GM12878 (cell line): ENCODE data around the gene HSF4. TPM values are rescaled to one million over a fixed set of nuclear protein-coding genes. Genes with fewer than 3 reads are reported as not detected.

Experiments used
- ATAC-seq: fragments of 200-7000 bp; cut with Tn5 transposase; 3 replicates; pipeline ENCODE4 v1.9.1; 2020; ENCODE audit warnings: mild to moderate bottlenecking, moderate library complexity
- BruUV-seq: library from RNA; stranded (reverse); fragments of 400-500 nt; replicated peaks from 2 replicates; lab custom pipeline; 2021; lab: Mats Ljungman, UMichigan
- CTCF ChIA-PET: fragments of 300-600 bp; sonication (Branson Sonifier 250); formaldehyde crosslinking; extraction: SDS; loops from one replicate; lab custom pipeline; 2021; ENCODE audit warnings: inconsistent platforms; lab: Yijun Ruan, JAX
- POLR2A ChIA-PET: fragments of 350-600 bp; formaldehyde crosslinking; extraction: SDS; loops from one replicate; lab custom pipeline; 2021; ENCODE audit warnings: inconsistent platforms; lab: Charles Lee
- RAD21 ChIA-PET: fragments of 300-600 bp; sonication (Branson Sonifier 250); formaldehyde crosslinking; loops from one replicate; lab custom pipeline; 2023; ENCODE audit warnings: antibody characterized with exemption; ENCODE audit not compliant: unreplicated experiment; lab: Charles Lee
- SMC1A ChIA-PET: fragments of 300-600 bp; sonication (Branson Sonifier 250); formaldehyde crosslinking; loops from one replicate; lab custom pipeline; 2023; ENCODE audit not compliant: unreplicated experiment, uncharacterized antibody; lab: Charles Lee
- DNase-seq: peaks from one replicate; pipeline ENCODE4 v3.0.0-alpha.2; 2011; ENCODE audit warnings: low read depth, low spot score
- FAIRE-seq: peaks from 3 replicates; lab custom pipeline; 2011; peaks lifted over from hg19 to GRCh38; lab: Jason Lieb, UNC
- H2AFZ ChIP-seq: 2 replicates; pipeline ENCODE4 v1.6.0; 2011; ENCODE audit warnings: low read depth, low read length, control low read depth; ENCODE audit not compliant: control insufficient read depth
- H3K27ac ChIP-seq: 2 replicates; pipeline ENCODE4 v1.5.1; 2011; ENCODE audit warnings: control low read depth; ENCODE audit not compliant: control insufficient read depth, insufficient read depth
- H3K27me3 ChIP-seq, 2 experiments: replicated peaks in 1 of 2; 2 replicates each; pipeline versions ENCODE4 v1.6.0 to v1.6.1; 2011; ENCODE audit warnings: low read length in 1 of 2; ENCODE audit not compliant: control insufficient read depth in 2 of 2, insufficient read depth in 2 of 2
- H3K36me3 ChIP-seq, 2 experiments: 2 replicates each; pipeline ENCODE4 v1.5.1; 2011; ENCODE audit warnings: low read length in 1 of 2; ENCODE audit not compliant: control insufficient read depth in 2 of 2, insufficient read depth in 2 of 2
- H3K4me1 ChIP-seq: 2 replicates; pipeline ENCODE4 v1.6.1; 2011; ENCODE audit warnings: mild to moderate bottlenecking, low read length, moderate library complexity, mixed read lengths; ENCODE audit not compliant: control insufficient read depth, insufficient read depth
- H3K4me2 ChIP-seq: 2 replicates; pipeline ENCODE4 v1.6.0; 2011; ENCODE audit warnings: control low read depth; ENCODE audit not compliant: control insufficient read depth, insufficient read depth
- H3K4me3 ChIP-seq: fragments of 200-600 bp; sonication (generic); 2 replicates; pipeline ENCODE4 v1.5.1; 2016
- H3K79me2 ChIP-seq: 2 replicates; pipeline ENCODE4 v1.6.0; 2011; ENCODE audit warnings: low read length; ENCODE audit not compliant: control insufficient read depth, insufficient read depth
- H3K9ac ChIP-seq: 2 replicates; pipeline ENCODE4 v1.8.0; 2011; ENCODE audit warnings: low read length, control low read depth, mixed read lengths; ENCODE audit not compliant: control insufficient read depth, insufficient read depth
- H3K9me3 ChIP-seq: replicated peaks from 3 replicates; pipeline ENCODE4 v1.5.1; 2011; ENCODE audit warnings: mild to moderate bottlenecking, low read length; ENCODE audit not compliant: control insufficient read depth, insufficient read depth
- H4K20me1 ChIP-seq: 2 replicates; pipeline ENCODE4 v1.6.0; 2011; ENCODE audit not compliant: control insufficient read depth, insufficient read depth
- ATF7 ChIP-seq: fragments of 450-650 bp; IDR thresholded peaks from 2 replicates; pipeline ENCODE4 v1.6.1; 2016; ENCODE audit warnings: low read depth, mild to moderate bottlenecking
- CHD4 ChIP-seq: fragments of 200-600 bp; sonication (generic); IDR thresholded peaks from 2 replicates; pipeline ENCODE4 v1.6.1; 2016; ENCODE audit warnings: mild to moderate bottlenecking
- DPF2 ChIP-seq: fragments of 450-650 bp; IDR thresholded peaks from 2 replicates; pipeline ENCODE4 v1.6.1; 2017; ENCODE audit warnings: mild to moderate bottlenecking
- MEF2B ChIP-seq: fragments of 450-650 bp; IDR thresholded peaks from 2 replicates; pipeline ENCODE4 v1.6.1; 2018; ENCODE audit warnings: mild to moderate bottlenecking, moderate library complexity; ENCODE audit not compliant: partially characterized antibody, poor library complexity, severe bottlenecking
- NFIC ChIP-seq: IDR thresholded peaks from 2 replicates; pipeline ENCODE4 v1.6.1; 2012; ENCODE audit warnings: low read depth, mild to moderate bottlenecking, inconsistent platforms, low read length, moderate library complexity
- NRF1 ChIP-seq: conservative IDR thresholded peaks from 2 replicates; pipeline ENCODE4 v1.6.1; 2011; ENCODE audit warnings: mild to moderate bottlenecking, low read depth, low read length, improper control_type of control experiment
- PAX5 ChIP-seq: IDR thresholded peaks from 2 replicates; pipeline ENCODE4 v1.6.1; 2011; ENCODE audit warnings: low read depth, low read length, borderline replicate concordance
- SMAD5 ChIP-seq: IDR thresholded peaks from 2 replicates; pipeline ENCODE4 v1.6.1; 2016; ENCODE audit warnings: antibody characterized with exemption, low read depth
- SUPT20H ChIP-seq: IDR thresholded peaks from 2 replicates; pipeline ENCODE4 v1.6.1; 2011; ENCODE audit warnings: low read depth, mild to moderate bottlenecking, low read length, moderate library complexity, borderline replicate concordance; ENCODE audit not compliant: control insufficient read depth
- TCF12 ChIP-seq: IDR thresholded peaks from 2 replicates; pipeline ENCODE4 v1.6.1; 2011; ENCODE audit warnings: low read depth, mild to moderate bottlenecking, low read length
- TCF3 ChIP-seq: IDR thresholded peaks from 2 replicates; pipeline ENCODE4 v1.6.1; 2012; ENCODE audit warnings: low read depth, mild to moderate bottlenecking, low read length, borderline replicate concordance; ENCODE audit not compliant: insufficient read depth
- ZNF24 ChIP-seq: fragments of 450-650 bp; IDR thresholded peaks from 2 replicates; pipeline ENCODE4 v1.6.1; 2017; ENCODE audit warnings: antibody characterized with exemption, mild to moderate bottlenecking
- WGBS: methylation state at CpG from one replicate; pipeline ENCODE4 v1.1.6; 2016; ENCODE audit warnings: low lambda C conversion rate; ENCODE audit not compliant: insufficient replicate concordance, insufficient coverage; ENCODE audit errors: missing lambda C conversion rate; 5-methylcytosine and 5-hydroxymethylcytosine counted together
- in situ Hi-C: fragments of 300-500 bp; cut with MboI; formaldehyde crosslinking; loops from 9 replicates; pipeline ENCODE4 v1.14.3; 2018; ENCODE audit warnings: mixed read lengths
- intact Hi-C: fragments of 100-400 bp; cut with micrococcal nuclease; formaldehyde crosslinking; loops from one replicate; pipeline ENCODE4 v1.14.2; 2022; ENCODE audit not compliant: unreplicated experiment
- polyA plus RNA-seq, 11 experiments: library from polyadenylated mRNA; depleted of rRNA in 4 of 11; unstranded in 6 of 11; stranded (reverse) in 5 of 11; fragments of >200 nt; fragmentation: Nextera tagmentation in 4 of 11; fragmentation: Illumina TruSeq in 1 of 11; extraction: Ambion mirVana in 4 of 11; extraction: Trizol in 1 of 11; gene quantifications; 1 replicate in 1 of 11; 2 replicates in 10 of 11; pipeline versions ENCODE4 v1.2.1 to v1.2.3, GENCODE V29; 2011 to 2016; ENCODE audit warnings: inconsistent platforms in 2 of 11, missing spikeins in 2 of 11, low read depth in 1 of 11
- total RNA-seq, 4 experiments: library from RNA; depleted of rRNA in 3 of 4; stranded (reverse); fragments of >200 nt in 3 of 4; fragmentation: Illumina TruSeq in 1 of 4; extraction: Trizol in 1 of 4; gene quantifications; 2 replicates each; pipeline versions ENCODE4 v1.2.1 to v1.2.3, GENCODE V29; 2013 to 2021
- TF ChIP-seq, protein P1 (sequence below), 3 experiments: IDR thresholded peaks in 2 of 3; conservative IDR thresholded peaks in 1 of 3; 2 replicates each; pipeline ENCODE4 v1.5.1; 2011; ENCODE audit warnings: low read depth in 3 of 3, low read length in 3 of 3, mild to moderate bottlenecking in 3 of 3, control low read depth in 2 of 3, moderate library complexity in 2 of 3, inconsistent platforms in 1 of 3, mixed read lengths in 1 of 3; ENCODE audit not compliant: control insufficient read depth in 2 of 3, insufficient read depth in 1 of 3; ENCODE audit errors: extremely low read depth in 1 of 3
- TF ChIP-seq, protein P2 (sequence below): fragments of 450-650 bp; IDR thresholded peaks from 2 replicates; pipeline ENCODE4 v1.6.1; 2014; ENCODE audit warnings: mild to moderate bottlenecking
- TF ChIP-seq, protein P3 (sequence below): IDR thresholded peaks from 2 replicates; pipeline ENCODE4 v1.6.1; 2012; ENCODE audit warnings: low read depth, low read length, improper control_type of control experiment
- TF ChIP-seq, protein P4 (sequence below): fragments of 450-650 bp; conservative IDR thresholded peaks from 2 replicates; pipeline ENCODE4 v1.6.1; 2017; ENCODE audit warnings: mild to moderate bottlenecking, moderate library complexity
- TF ChIP-seq, protein P5 (sequence below): IDR thresholded peaks from 2 replicates; pipeline ENCODE4 v1.6.1; 2012; ENCODE audit warnings: low read depth, low read length, improper control_type of control experiment

Gene HSF4
- total and polyA plus RNA-seq, 10 of the 15 experiments (the other 5 are each of a cell fraction or from before 2014, with no cell fraction given): 0.31 to 9.9 (median 2.6) TPM; not detected in 1

DNA sequence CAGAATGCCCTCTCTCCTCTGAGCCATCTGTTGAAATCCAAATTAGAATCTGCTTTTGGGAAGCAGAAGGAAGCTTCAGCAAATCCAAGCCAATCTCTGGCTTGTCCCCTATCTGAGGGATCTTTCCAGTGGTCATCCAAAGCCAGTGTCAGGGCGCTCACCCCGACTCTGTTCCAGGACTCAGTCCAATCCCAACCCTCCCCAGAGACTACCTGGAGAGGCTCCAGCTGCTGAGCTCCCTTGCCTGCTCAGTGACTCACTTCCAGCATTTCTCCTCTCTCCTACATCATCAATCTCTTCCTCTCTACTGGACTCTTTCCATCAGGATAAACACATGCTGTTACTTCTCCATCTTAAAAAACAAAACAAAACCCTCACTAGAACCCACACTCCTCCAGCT lies 16.8 kb downstream of the HSF4 start:
- H3K4me3 ChIP-seq: no peak overlapping the region
- intact Hi-C loops (no loop called here), in situ Hi-C loops (no loop called here)
- DNase-seq: no peak
- ChIA-PET RAD21 (interaction anchor here (1.9 kb wide), 1 partner anchor 22 kb away, joined by 4 read pairs; the partner anchor contains the start of genes FBXL8 and TRADD), POLR2A (no interaction called here), SMC1A (interaction anchor here (0.7 to 1.5 kb wide), 3 partner anchors 12 to 163 kb away, joined by 3 to 5 read pairs (median 4); partner anchors contain the start of gene TMEM208), CTCF (interaction anchor here (0.6 to 3.2 kb wide), 8 partner anchors 8 to 163 kb away, joined by 3 to 28 read pairs (median 4); partner anchors contain the start of genes FBXL8, NOL3 and TRADD)
- no peaks in the 10 kb centered on the region; the same call in 1 of the 2 replicates for H4K20me1 ChIP-seq
- H3K4me1 ChIP-seq: peaks cover 13% of the 10 kb centered on the region
- no peak overlapping the region for H2AFZ ChIP-seq
- WGBS: 75% methylated on average over 2 of the region's 2 CpGs
- BruUV-seq: no TSS peak
- no peak for ATAC-seq
- peaks cover 5% of the 10 kb centered on the region for H3K79me2 ChIP-seq
- 0 out of 2 replicates have a peak overlapping the region, but pooled peaks have one; percentile 38 for H3K4me2 ChIP-seq
- H3K27me3 ChIP-seq: peaks cover 0 to 3% of the 10 kb centered on the region in 2 experiments; a peak in 2 of 4 replicates
- H3K27ac ChIP-seq: no peak overlapping the region
- TF ChIP-seq, protein P1, sequence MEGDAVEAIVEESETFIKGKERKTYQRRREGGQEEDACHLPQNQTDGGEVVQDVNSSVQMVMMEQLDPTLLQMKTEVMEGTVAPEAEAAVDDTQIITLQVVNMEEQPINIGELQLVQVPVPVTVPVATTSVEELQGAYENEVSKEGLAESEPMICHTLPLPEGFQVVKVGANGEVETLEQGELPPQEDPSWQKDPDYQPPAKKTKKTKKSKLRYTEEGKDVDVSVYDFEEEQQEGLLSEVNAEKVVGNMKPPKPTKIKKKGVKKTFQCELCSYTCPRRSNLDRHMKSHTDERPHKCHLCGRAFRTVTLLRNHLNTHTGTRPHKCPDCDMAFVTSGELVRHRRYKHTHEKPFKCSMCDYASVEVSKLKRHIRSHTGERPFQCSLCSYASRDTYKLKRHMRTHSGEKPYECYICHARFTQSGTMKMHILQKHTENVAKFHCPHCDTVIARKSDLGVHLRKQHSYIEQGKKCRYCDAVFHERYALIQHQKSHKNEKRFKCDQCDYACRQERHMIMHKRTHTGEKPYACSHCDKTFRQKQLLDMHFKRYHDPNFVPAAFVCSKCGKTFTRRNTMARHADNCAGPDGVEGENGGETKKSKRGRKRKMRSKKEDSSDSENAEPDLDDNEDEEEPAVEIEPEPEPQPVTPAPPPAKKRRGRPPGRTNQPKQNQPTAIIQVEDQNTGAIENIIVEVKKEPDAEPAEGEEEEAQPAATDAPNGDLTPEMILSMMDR (IDR thresholded peaks at IDR 0.05 in 2 of 3, conservative IDR thresholded peaks at IDR 0.05 in 1 of 3; ENCODE audit: control insufficient read depth in 2 of 3, extremely low read depth in 1 of 3, insufficient read depth in 1 of 3, low read depth in 3 of 3, low read length in 3 of 3): no peak
- no peak for TF ChIP-seq DPF2
- no peak for TF ChIP-seq TCF3
- TF ChIP-seq TCF12: no peak
- TF ChIP-seq, protein P2, sequence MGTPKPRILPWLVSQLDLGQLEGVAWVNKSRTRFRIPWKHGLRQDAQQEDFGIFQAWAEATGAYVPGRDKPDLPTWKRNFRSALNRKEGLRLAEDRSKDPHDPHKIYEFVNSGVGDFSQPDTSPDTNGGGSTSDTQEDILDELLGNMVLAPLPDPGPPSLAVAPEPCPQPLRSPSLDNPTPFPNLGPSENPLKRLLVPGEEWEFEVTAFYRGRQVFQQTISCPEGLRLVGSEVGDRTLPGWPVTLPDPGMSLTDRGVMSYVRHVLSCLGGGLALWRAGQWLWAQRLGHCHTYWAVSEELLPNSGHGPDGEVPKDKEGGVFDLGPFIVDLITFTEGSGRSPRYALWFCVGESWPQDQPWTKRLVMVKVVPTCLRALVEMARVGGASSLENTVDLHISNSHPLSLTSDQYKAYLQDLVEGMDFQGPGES: no peak
- no peak for TF ChIP-seq CHD4
- TF ChIP-seq, protein P3, sequence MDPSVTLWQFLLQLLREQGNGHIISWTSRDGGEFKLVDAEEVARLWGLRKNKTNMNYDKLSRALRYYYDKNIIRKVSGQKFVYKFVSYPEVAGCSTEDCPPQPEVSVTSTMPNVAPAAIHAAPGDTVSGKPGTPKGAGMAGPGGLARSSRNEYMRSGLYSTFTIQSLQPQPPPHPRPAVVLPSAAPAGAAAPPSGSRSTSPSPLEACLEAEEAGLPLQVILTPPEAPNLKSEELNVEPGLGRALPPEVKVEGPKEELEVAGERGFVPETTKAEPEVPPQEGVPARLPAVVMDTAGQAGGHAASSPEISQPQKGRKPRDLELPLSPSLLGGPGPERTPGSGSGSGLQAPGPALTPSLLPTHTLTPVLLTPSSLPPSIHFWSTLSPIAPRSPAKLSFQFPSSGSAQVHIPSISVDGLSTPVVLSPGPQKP: no peak
- TF ChIP-seq ZNF24: no peak
- no peak for TF ChIP-seq SUPT20H
- no peak for TF ChIP-seq NFIC
- TF ChIP-seq SMAD5: no peak
- no peak for TF ChIP-seq NRF1
- no peak for TF ChIP-seq PAX5
- no peak for TF ChIP-seq ATF7
- TF ChIP-seq, protein P4, sequence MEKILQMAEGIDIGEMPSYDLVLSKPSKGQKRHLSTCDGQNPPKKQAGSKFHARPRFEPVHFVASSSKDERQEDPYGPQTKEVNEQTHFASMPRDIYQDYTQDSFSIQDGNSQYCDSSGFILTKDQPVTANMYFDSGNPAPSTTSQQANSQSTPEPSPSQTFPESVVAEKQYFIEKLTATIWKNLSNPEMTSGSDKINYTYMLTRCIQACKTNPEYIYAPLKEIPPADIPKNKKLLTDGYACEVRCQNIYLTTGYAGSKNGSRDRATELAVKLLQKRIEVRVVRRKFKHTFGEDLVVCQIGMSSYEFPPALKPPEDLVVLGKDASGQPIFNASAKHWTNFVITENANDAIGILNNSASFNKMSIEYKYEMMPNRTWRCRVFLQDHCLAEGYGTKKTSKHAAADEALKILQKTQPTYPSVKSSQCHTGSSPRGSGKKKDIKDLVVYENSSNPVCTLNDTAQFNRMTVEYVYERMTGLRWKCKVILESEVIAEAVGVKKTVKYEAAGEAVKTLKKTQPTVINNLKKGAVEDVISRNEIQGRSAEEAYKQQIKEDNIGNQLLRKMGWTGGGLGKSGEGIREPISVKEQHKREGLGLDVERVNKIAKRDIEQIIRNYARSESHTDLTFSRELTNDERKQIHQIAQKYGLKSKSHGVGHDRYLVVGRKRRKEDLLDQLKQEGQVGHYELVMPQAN: no peak
- TF ChIP-seq, protein P5, sequence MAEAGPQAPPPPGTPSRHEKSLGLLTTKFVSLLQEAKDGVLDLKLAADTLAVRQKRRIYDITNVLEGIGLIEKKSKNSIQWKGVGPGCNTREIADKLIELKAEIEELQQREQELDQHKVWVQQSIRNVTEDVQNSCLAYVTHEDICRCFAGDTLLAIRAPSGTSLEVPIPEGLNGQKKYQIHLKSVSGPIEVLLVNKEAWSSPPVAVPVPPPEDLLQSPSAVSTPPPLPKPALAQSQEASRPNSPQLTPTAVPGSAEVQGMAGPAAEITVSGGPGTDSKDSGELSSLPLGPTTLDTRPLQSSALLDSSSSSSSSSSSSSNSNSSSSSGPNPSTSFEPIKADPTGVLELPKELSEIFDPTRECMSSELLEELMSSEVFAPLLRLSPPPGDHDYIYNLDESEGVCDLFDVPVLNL: no peak
- no peak for TF ChIP-seq MEF2B
- H3K36me3 ChIP-seq: no peaks in the 10 kb centered on the region
- no peak for FAIRE-seq
- no peak overlapping the region for H3K9ac ChIP-seq
- no peaks in the 10 kb centered on the region for H3K9me3 ChIP-seq
